ENCODE data around the gene ECSIT. TPM values are rescaled to one million over a fixed set of nuclear protein-coding genes. Genes with fewer than 3 reads are reported as not detected.

Gene ECSIT
- total and polyA plus RNA-seq, 2 experiments from 2014 or later: 36.6 to 66.5 TPM

DNA sequence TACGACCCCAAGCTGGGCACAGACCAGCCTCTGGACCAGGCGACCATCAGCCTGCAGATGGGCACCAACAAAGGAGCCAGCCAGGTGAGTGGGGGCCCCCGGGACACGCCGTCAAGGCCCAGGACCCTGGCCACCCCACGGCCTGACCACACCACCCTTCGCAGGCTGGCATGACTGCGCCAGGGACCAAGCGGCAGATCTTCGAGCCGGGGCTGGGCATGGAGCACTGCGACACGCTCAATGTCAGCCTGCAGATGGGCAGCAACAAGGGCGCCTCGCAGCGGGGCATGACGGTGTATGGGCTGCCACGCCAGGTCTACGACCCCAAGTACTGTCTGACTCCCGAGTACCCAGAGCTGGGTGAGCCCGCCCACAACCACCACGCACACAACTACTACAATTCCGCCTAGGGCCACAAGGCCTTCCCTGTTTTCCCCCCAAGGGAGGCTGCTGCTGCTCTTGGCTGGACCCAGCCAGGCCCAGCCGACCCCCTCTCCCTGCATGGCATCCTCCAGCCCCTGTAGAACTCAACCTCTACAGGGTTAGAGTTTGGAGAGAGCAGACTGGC is 20.5 kb upstream of the ECSIT start:
- Histone ChIP-seq H4K20me1 (replicated peaks; ENCODE audit: insufficient read depth) (no peaks in the 10 kb centered on the region), H3K9me2 (ENCODE audit: insufficient read depth) (no peaks in the 10 kb centered on the region), H3F3A (replicated peaks; ENCODE audit: low read depth) (no peaks in the 10 kb centered on the region), H3K36me3 (ENCODE audit: insufficient read depth) (no peaks in the 10 kb centered on the region), H3K4me2 (no peak overlapping the region), H3K4me1 (ENCODE audit: insufficient read depth) (no peaks in the 10 kb centered on the region), H3K79me2 (replicated peaks; ENCODE audit: insufficient read depth) (no peaks in the 10 kb centered on the region), H3K27me3 (ENCODE audit: insufficient read depth) (no peaks in the 10 kb centered on the region), H3K27ac (ENCODE audit: low read depth) (no peak overlapping the region), H2AFZ (no peak overlapping the region), H3K4me3 (no peak overlapping the region)
- DNase-seq (ENCODE audit: low spot score) (no peak), ATAC-seq (no peak)
- peaks cover 8% of the 10 kb centered on the region for H3K27me3 Mint-ChIP-seq (ENCODE audit: insufficient read depth, low read depth, poor library complexity)
- H3K9me3 Mint-ChIP-seq: no peaks in the 10 kb centered on the region
- H3K27ac Mint-ChIP-seq: no peak overlapping the region
- peaks cover 21% of the 10 kb centered on the region for H3K36me3 Mint-ChIP-seq (ENCODE audit: low read depth)
- H3K4me1 Mint-ChIP-seq: no peaks in the 10 kb centered on the region
- no peak overlapping the region for H3K4me3 Mint-ChIP-seq
- TF ChIP-seq ZNF331 (CRISPR knock-in tag; IDR thresholded peaks at IDR 0.05; ENCODE audit: low read depth) (no peak), ZNF114 (CRISPR knock-in tag; IDR thresholded peaks at IDR 0.05) (no peak), EZH2 (IDR thresholded peaks at IDR 0.05; ENCODE audit: low read depth, unreplicated experiment) (no peak), POLR2AphosphoS5 (IDR thresholded peaks at IDR 0.05; ENCODE audit: low read depth) (no peak), STAT1 (IDR thresholded peaks at IDR 0.05; ENCODE audit: unreplicated experiment) (no peak), CTCF (conservative IDR thresholded peaks at IDR 0.05; ENCODE audit: low read depth in 2 of 2) (no peak), ZNF462 (CRISPR knock-in tag; IDR thresholded peaks at IDR 0.05) (no peak), EZH2phosphoT487 (IDR thresholded peaks at IDR 0.05; ENCODE audit: unreplicated experiment) (no peak)
- TF ChIP-seq, protein P1, sequence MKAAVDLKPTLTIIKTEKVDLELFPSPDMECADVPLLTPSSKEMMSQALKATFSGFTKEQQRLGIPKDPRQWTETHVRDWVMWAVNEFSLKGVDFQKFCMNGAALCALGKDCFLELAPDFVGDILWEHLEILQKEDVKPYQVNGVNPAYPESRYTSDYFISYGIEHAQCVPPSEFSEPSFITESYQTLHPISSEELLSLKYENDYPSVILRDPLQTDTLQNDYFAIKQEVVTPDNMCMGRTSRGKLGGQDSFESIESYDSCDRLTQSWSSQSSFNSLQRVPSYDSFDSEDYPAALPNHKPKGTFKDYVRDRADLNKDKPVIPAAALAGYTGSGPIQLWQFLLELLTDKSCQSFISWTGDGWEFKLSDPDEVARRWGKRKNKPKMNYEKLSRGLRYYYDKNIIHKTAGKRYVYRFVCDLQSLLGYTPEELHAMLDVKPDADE (IDR thresholded peaks at IDR 0.05): no peak

Measured in GM23338 (cell line).